ENCODE data around the gene KCNH2.

- no peak for TF ChIP-seq CTCF (conservative IDR thresholded peaks at IDR 0.05; ENCODE audit: low read depth, low read length)
- TF ChIP-seq EZH2 (IDR thresholded peaks at IDR 0.05; ENCODE audit: borderline replicate concordance, low read depth, low read length, poor library complexity, severe bottlenecking): no peak
Measured at GRCh38 chr7:151020231-151020630, 42.1 kb upstream of the KCNH2 start.
